Measurements from ENCODE around the gene NMT1. TPM values are rescaled to one million over a fixed set of nuclear protein-coding genes. Genes with fewer than 3 reads are reported as not detected.
"Not testable (repeated sequence)": the region's sequence is repeated elsewhere in the genome, so short reads cannot be mapped to it uniquely, and the experiment has no call there.

Gene NMT1
- total and polyA plus RNA-seq, 2 experiments from 2014 or later = 95.6 to 298 TPM

DNA sequence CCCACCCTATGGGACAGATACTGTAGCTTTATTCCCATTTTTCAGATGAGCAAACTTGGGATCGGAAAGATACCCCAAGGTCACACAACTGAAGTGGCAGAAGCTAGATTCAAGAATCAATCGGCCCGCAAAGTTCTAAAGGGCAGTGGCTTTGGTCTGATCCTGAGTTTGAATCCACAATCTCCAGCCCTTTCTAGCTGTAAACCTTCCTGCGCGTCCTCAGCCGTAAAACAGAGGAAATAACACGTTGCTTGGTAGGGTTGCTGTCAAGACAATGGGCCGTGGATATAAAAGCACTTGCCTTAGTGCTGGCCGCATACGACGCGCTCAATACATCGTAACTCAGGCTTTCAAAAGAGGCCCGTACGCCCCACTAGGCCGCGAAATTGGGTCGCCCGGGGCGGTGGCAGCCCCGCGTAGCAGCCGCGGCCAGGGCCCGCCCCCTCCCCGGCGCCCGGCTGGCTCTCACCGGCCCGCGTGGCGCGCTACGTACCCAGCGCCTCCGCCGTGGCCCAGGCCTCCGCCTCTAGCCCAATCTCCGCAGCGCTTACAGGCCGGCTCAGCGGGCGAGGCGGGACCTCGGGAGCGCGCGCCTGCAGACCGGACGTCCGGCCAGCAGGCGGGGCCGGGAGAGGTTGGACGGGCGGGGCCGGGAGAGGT lies 9.9 kb upstream of the NMT1 start, which contains the start of gene DCAKD:
Gene DCAKD, minus strand, starts transcription at position 573 of the 660 bp plus-strand sequence. CDS start 16,747 bp downstream, outside the sequence.
- no peaks in the 10 kb centered on the region for H3K9me3 Mint-ChIP-seq
- peak within 1 kb of the TSS; percentile 94 for H3K27ac Mint-ChIP-seq
- H3K36me3 Mint-ChIP-seq (ENCODE audit: low read depth) = peaks cover 6% of the 10 kb centered on the region; the same call in 1 of the 3 replicates
- Histone ChIP-seq H3K27ac (ENCODE audit: low read depth) (peak within 1 kb of the TSS; percentile 98), H3K27me3 (ENCODE audit: insufficient read depth) (no peaks in the 10 kb centered on the region), H3F3A (replicated peaks; ENCODE audit: low read depth) (peaks cover 18% of the 10 kb centered on the region), H3K36me3 (ENCODE audit: insufficient read depth) (no peaks in the 10 kb centered on the region), H3K79me2 (replicated peaks; ENCODE audit: insufficient read depth) (peaks cover 33% of the 10 kb centered on the region), H3K4me3 (peak within 1 kb of the TSS; percentile 92), H3K4me1 (ENCODE audit: insufficient read depth) (peaks cover 14% of the 10 kb centered on the region; the same call in 1 of the 2 replicates), H3K4me2 (peak within 1 kb of the TSS; percentile 94), H2AFZ (peak within 1 kb of the TSS; percentile 95), H4K20me1 (replicated peaks; ENCODE audit: insufficient read depth) (no peaks in the 10 kb centered on the region; the same call in 1 of the 2 replicates), H3K9me2 (ENCODE audit: insufficient read depth) (no peaks in the 10 kb centered on the region)
- peak; percentile 68; the same call in 1 of the 2 replicates for TF ChIP-seq POLR2AphosphoS5 (IDR thresholded peaks at IDR 0.05; ENCODE audit: low read depth)
- TF ChIP-seq, protein P1, sequence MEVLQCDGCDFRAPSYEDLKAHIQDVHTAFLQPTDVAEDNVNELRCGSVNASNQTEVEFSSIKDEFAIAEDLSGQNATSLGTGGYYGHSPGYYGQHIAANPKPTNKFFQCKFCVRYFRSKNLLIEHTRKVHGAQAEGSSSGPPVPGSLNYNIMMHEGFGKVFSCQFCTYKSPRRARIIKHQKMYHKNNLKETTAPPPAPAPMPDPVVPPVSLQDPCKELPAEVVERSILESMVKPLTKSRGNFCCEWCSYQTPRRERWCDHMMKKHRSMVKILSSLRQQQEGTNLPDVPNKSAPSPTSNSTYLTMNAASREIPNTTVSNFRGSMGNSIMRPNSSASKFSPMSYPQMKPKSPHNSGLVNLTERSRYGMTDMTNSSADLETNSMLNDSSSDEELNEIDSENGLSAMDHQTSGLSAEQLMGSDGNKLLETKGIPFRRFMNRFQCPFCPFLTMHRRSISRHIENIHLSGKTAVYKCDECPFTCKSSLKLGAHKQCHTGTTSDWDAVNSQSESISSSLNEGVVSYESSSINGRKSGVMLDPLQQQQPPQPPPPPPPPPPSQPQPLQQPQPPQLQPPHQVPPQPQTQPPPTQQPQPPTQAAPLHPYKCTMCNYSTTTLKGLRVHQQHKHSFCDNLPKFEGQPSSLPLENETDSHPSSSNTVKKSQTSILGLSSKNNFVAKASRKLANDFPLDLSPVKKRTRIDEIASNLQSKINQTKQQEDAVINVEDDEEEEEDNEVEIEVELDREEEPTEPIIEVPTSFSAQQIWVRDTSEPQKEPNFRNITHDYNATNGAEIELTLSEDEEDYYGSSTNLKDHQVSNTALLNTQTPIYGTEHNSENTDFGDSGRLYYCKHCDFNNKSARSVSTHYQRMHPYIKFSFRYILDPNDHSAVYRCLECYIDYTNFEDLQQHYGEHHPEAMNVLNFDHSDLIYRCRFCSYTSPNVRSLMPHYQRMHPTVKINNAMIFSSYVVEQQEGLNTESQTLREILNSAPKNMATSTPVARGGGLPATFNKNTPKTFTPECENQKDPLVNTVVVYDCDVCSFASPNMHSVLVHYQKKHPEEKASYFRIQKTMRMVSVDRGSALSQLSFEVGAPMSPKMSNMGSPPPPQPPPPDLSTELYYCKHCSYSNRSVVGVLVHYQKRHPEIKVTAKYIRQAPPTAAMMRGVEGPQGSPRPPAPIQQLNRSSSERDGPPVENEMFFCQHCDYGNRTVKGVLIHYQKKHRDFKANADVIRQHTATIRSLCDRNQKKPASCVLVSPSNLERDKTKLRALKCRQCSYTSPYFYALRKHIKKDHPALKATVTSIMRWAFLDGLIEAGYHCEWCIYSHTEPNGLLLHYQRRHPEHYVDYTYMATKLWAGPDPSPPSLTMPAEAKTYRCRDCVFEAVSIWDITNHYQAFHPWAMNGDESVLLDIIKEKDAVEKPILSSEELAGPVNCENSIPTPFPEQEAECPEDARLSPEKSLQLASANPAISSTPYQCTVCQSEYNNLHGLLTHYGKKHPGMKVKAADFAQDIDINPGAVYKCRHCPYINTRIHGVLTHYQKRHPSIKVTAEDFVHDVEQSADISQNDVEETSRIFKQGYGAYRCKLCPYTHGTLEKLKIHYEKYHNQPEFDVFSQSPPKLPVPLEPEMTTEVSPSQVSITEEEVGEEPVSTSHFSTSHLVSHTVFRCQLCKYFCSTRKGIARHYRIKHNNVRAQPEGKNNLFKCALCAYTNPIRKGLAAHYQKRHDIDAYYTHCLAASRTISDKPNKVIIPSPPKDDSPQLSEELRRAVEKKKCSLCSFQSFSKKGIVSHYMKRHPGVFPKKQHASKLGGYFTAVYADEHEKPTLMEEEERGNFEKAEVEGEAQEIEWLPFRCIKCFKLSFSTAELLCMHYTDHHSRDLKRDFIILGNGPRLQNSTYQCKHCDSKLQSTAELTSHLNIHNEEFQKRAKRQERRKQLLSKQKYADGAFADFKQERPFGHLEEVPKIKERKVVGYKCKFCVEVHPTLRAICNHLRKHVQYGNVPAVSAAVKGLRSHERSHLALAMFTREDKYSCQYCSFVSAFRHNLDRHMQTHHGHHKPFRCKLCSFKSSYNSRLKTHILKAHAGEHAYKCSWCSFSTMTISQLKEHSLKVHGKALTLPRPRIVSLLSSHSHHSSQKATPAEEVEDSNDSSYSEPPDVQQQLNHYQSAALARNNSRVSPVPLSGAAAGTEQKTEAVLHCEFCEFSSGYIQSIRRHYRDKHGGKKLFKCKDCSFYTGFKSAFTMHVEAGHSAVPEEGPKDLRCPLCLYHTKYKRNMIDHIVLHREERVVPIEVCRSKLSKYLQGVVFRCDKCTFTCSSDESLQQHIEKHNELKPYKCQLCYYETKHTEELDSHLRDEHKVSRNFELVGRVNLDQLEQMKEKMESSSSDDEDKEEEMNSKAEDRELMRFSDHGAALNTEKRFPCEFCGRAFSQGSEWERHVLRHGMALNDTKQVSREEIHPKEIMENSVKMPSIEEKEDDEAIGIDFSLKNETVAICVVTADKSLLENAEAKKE (CRISPR knock-in tag; IDR thresholded peaks at IDR 0.05) = no peak
- TF ChIP-seq, protein P2, sequence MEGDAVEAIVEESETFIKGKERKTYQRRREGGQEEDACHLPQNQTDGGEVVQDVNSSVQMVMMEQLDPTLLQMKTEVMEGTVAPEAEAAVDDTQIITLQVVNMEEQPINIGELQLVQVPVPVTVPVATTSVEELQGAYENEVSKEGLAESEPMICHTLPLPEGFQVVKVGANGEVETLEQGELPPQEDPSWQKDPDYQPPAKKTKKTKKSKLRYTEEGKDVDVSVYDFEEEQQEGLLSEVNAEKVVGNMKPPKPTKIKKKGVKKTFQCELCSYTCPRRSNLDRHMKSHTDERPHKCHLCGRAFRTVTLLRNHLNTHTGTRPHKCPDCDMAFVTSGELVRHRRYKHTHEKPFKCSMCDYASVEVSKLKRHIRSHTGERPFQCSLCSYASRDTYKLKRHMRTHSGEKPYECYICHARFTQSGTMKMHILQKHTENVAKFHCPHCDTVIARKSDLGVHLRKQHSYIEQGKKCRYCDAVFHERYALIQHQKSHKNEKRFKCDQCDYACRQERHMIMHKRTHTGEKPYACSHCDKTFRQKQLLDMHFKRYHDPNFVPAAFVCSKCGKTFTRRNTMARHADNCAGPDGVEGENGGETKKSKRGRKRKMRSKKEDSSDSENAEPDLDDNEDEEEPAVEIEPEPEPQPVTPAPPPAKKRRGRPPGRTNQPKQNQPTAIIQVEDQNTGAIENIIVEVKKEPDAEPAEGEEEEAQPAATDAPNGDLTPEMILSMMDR (conservative IDR thresholded peaks at IDR 0.05; ENCODE audit: low read depth in 2 of 2) = no peak
- TF ChIP-seq, protein P3, sequence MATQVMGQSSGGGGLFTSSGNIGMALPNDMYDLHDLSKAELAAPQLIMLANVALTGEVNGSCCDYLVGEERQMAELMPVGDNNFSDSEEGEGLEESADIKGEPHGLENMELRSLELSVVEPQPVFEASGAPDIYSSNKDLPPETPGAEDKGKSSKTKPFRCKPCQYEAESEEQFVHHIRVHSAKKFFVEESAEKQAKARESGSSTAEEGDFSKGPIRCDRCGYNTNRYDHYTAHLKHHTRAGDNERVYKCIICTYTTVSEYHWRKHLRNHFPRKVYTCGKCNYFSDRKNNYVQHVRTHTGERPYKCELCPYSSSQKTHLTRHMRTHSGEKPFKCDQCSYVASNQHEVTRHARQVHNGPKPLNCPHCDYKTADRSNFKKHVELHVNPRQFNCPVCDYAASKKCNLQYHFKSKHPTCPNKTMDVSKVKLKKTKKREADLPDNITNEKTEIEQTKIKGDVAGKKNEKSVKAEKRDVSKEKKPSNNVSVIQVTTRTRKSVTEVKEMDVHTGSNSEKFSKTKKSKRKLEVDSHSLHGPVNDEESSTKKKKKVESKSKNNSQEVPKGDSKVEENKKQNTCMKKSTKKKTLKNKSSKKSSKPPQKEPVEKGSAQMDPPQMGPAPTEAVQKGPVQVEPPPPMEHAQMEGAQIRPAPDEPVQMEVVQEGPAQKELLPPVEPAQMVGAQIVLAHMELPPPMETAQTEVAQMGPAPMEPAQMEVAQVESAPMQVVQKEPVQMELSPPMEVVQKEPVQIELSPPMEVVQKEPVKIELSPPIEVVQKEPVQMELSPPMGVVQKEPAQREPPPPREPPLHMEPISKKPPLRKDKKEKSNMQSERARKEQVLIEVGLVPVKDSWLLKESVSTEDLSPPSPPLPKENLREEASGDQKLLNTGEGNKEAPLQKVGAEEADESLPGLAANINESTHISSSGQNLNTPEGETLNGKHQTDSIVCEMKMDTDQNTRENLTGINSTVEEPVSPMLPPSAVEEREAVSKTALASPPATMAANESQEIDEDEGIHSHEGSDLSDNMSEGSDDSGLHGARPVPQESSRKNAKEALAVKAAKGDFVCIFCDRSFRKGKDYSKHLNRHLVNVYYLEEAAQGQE (IDR thresholded peaks at IDR 0.05; ENCODE audit: unreplicated experiment) = no peak
- no peak for TF ChIP-seq EZH2phosphoT487 (IDR thresholded peaks at IDR 0.05; ENCODE audit: unreplicated experiment)
- TF ChIP-seq, protein P4, sequence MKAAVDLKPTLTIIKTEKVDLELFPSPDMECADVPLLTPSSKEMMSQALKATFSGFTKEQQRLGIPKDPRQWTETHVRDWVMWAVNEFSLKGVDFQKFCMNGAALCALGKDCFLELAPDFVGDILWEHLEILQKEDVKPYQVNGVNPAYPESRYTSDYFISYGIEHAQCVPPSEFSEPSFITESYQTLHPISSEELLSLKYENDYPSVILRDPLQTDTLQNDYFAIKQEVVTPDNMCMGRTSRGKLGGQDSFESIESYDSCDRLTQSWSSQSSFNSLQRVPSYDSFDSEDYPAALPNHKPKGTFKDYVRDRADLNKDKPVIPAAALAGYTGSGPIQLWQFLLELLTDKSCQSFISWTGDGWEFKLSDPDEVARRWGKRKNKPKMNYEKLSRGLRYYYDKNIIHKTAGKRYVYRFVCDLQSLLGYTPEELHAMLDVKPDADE (IDR thresholded peaks at IDR 0.05) = peak; percentile 43; the same call in 1 of the 2 replicates
- H3K4me3 Mint-ChIP-seq = peak within 1 kb of the TSS; percentile 83
- ATAC-seq = peak; percentile 96
- peaks cover 21% of the 10 kb centered on the region for H3K27me3 Mint-ChIP-seq (ENCODE audit: insufficient read depth, low read depth, poor library complexity)
- H3K4me1 Mint-ChIP-seq = peaks cover 16% of the 10 kb centered on the region; the same call in 2 of the 3 replicates
- DNase-seq (ENCODE audit: low spot score) = peak; percentile 97

DNA sequence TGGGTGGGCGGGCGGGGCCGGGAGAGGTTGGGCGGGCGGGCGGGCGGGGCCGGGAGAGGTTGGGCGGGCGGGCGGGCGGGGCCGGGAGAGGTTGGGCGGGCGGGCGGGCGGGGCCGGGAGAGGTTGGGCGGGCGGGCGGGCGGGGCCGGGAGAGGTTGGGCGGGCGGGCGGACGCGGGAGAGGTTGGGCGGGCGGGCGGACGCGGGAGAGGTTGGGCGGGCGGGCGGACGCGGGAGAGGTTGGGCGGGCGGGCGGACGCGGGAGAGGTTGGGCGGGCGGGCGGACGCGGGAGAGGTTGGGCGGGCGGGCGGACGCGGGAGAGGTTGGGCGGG lies 9.4 kb upstream of the NMT1 start:
- peaks cover 21% of the 10 kb centered on the region for H3K27me3 Mint-ChIP-seq (ENCODE audit: insufficient read depth, low read depth, poor library complexity)
- H3K27ac Mint-ChIP-seq; H4K20me1 ChIP-seq (replicated peaks; ENCODE audit: insufficient read depth); H3K9me3 Mint-ChIP-seq; DNase-seq (ENCODE audit: low spot score); ATAC-seq; H3K27me3 ChIP-seq (ENCODE audit: insufficient read depth); H3K4me2 ChIP-seq; H3K27ac ChIP-seq (ENCODE audit: low read depth); H2AFZ ChIP-seq; H3K4me3 Mint-ChIP-seq; H3K36me3 ChIP-seq (ENCODE audit: insufficient read depth); H3K9me2 ChIP-seq (ENCODE audit: insufficient read depth); H3K36me3 Mint-ChIP-seq (ENCODE audit: low read depth): not testable (repeated sequence)
- peaks cover 18% of the 10 kb centered on the region for H3F3A ChIP-seq (replicated peaks; ENCODE audit: low read depth)
- peaks cover 13% of the 10 kb centered on the region; the same call in 2 of the 3 replicates for H3K4me1 Mint-ChIP-seq
- H3K4me1 ChIP-seq (ENCODE audit: insufficient read depth) = peaks cover 14% of the 10 kb centered on the region; the same call in 1 of the 2 replicates
- H3K4me3 ChIP-seq = peak overlapping the region; percentile 73; the same call in 1 of the 2 replicates
- H3K79me2 ChIP-seq (replicated peaks; ENCODE audit: insufficient read depth) = peaks cover 33% of the 10 kb centered on the region
